GM23338 (cell line): ENCODE data around the gene RAB5B. TPM values are rescaled to one million over a fixed set of nuclear protein-coding genes. Genes with fewer than 3 reads are reported as not detected.

Experiments used
- ATAC-seq: fragments of 200-7000 bp; cut with Tn5 transposase; 3 replicates; pipeline ENCODE4 v1.9.1; 2020
- DNase-seq: peaks from one replicate; pipeline ENCODE4 v3.0.0-alpha.2; 2015; ENCODE audit warnings: low spot score
- H2AFZ ChIP-seq: fragments of 200-600 bp; sonication (generic); 2 replicates; pipeline ENCODE4 v1.8.0; 2016; ENCODE audit warnings: antibody characterized with exemption, mild to moderate bottlenecking, moderate library complexity
- H3F3A ChIP-seq: fragments of 200-600 bp; sonication (generic); replicated peaks from 2 replicates; pipeline ENCODE4 v1.8.0; 2017; ENCODE audit warnings: antibody characterized with exemption, mixed run types, low read depth
- H3K27ac ChIP-seq: fragments of 200-600 bp; sonication (generic); 2 replicates; pipeline ENCODE4 v1.6.1; 2016; ENCODE audit warnings: low read depth
- H3K27me3 ChIP-seq: fragments of 200-600 bp; sonication (generic); 2 replicates; pipeline ENCODE4 v1.8.0; 2016; ENCODE audit warnings: mild to moderate bottlenecking, mixed run types, moderate library complexity; ENCODE audit not compliant: insufficient read depth
- H3K36me3 ChIP-seq: fragments of 200-600 bp; sonication (generic); 2 replicates; pipeline ENCODE4 v1.8.0; 2016; ENCODE audit warnings: mild to moderate bottlenecking; ENCODE audit not compliant: insufficient read depth
- H3K4me1 ChIP-seq: fragments of 200-600 bp; sonication (generic); 2 replicates; pipeline ENCODE4 v1.8.0; 2016; ENCODE audit warnings: mild to moderate bottlenecking, moderate library complexity; ENCODE audit not compliant: insufficient read depth
- H3K4me2 ChIP-seq: fragments of 200-600 bp; sonication (generic); 2 replicates; pipeline ENCODE4 v1.7.1; 2017; ENCODE audit warnings: mixed run types
- H3K4me3 ChIP-seq: fragments of 200-600 bp; sonication (generic); 2 replicates; pipeline ENCODE4 v1.6.1; 2016; ENCODE audit warnings: mixed run types
- H3K79me2 ChIP-seq: fragments of 200-600 bp; sonication (generic); replicated peaks from 2 replicates; pipeline ENCODE4 v1.8.0; 2017; ENCODE audit warnings: mild to moderate bottlenecking; ENCODE audit not compliant: insufficient read depth
- H3K9me2 ChIP-seq: fragments of 200-600 bp; sonication (generic); 2 replicates; pipeline ENCODE4 v1.8.0; 2017; ENCODE audit not compliant: insufficient read depth
- H4K20me1 ChIP-seq: fragments of 200-600 bp; sonication (generic); replicated peaks from 2 replicates; pipeline ENCODE4 v1.8.0; 2017; ENCODE audit warnings: mild to moderate bottlenecking; ENCODE audit not compliant: insufficient read depth
- H3K27ac Mint-ChIP-seq: 2 replicates; pipeline ENCODE4 v1.8.0; 2020; ENCODE audit warnings: inconsistent platforms, mild to moderate bottlenecking, moderate library complexity, mixed read lengths
- H3K27me3 Mint-ChIP-seq: 3 replicates; pipeline ENCODE4 v1.8.0; 2022; ENCODE audit warnings: low read depth, mild to moderate bottlenecking, moderate library complexity, mixed read lengths, inconsistent platforms; ENCODE audit not compliant: insufficient read depth, poor library complexity
- H3K36me3 Mint-ChIP-seq: 3 replicates; pipeline ENCODE4 v1.8.0; 2021; ENCODE audit warnings: low read depth, mild to moderate bottlenecking, inconsistent platforms, moderate library complexity, mixed read lengths
- H3K4me1 Mint-ChIP-seq: 3 replicates; pipeline ENCODE4 v1.8.0; 2020; ENCODE audit warnings: mild to moderate bottlenecking, inconsistent platforms, mixed read lengths
- H3K4me3 Mint-ChIP-seq: 3 replicates; pipeline ENCODE4 v1.8.0; 2021; ENCODE audit warnings: moderate library complexity, mild to moderate bottlenecking, inconsistent platforms, mixed read lengths
- H3K9me3 Mint-ChIP-seq: 3 replicates; pipeline ENCODE4 v1.8.0; 2020; ENCODE audit warnings: moderate library complexity, mild to moderate bottlenecking, inconsistent platforms, mixed read lengths
- CREB1 ChIP-seq: fragments of 250-450 bp; sonication (Bioruptor Pico); IDR thresholded peaks from 2 replicates; pipeline ENCODE4 v1.5.0; 2020; ENCODE audit warnings: low read depth, mild to moderate bottlenecking, moderate library complexity
- EZH2phosphoT487 ChIP-seq: fragments of 200-600 bp; sonication (generic); IDR thresholded peaks from one replicate; pipeline ENCODE4 v1.8.1; 2018; ENCODE audit warnings: antibody characterized with exemption; ENCODE audit not compliant: unreplicated experiment
- JUNB ChIP-seq: IDR thresholded peaks from one replicate; pipeline ENCODE4 v1.6.1; 2016; ENCODE audit warnings: antibody characterized with exemption; ENCODE audit not compliant: unreplicated experiment
- POLR2AphosphoS5 ChIP-seq: IDR thresholded peaks from 2 replicates; pipeline ENCODE4 v1.6.1; 2016; ENCODE audit warnings: antibody characterized with exemption, low read depth
- STAT1 ChIP-seq: IDR thresholded peaks from one replicate; pipeline ENCODE4 v1.6.1; 2016; ENCODE audit warnings: antibody characterized with exemption; ENCODE audit not compliant: unreplicated experiment
- polyA plus RNA-seq: library from polyadenylated mRNA; unstranded; fragments of >200 nt; fragmentation: Nextera tagmentation; extraction: Ambion mirVana; gene quantifications from 2 replicates; pipeline ENCODE4 v1.2.1, GENCODE V29; 2016
- total RNA-seq: library from RNA; depleted of rRNA; stranded (reverse); fragments of >200 nt; shearing (Covaris generic); gene quantifications from 2 replicates; pipeline ENCODE4 v1.2.3, GENCODE V29; 2014
- TF ChIP-seq, protein P1 (sequence below), 2 experiments: fragments of 200-600 bp in 1 of 2; sonication (generic) in 1 of 2; conservative IDR thresholded peaks; 2 replicates each; pipeline versions ENCODE4 v1.5.1 to v1.6.1; 2016 to 2017; ENCODE audit warnings: antibody characterized with exemption in 2 of 2, low read depth in 2 of 2, mild to moderate bottlenecking in 2 of 2, moderate library complexity in 1 of 2
- TF ChIP-seq, protein P2 (sequence below): IDR thresholded peaks from 2 replicates; pipeline ENCODE4 v1.6.1; 2016; ENCODE audit warnings: antibody characterized with exemption

Gene RAB5B
- total and polyA plus RNA-seq, 2 experiments from 2014 or later, result 19.7 to 46.5 TPM

DNA sequence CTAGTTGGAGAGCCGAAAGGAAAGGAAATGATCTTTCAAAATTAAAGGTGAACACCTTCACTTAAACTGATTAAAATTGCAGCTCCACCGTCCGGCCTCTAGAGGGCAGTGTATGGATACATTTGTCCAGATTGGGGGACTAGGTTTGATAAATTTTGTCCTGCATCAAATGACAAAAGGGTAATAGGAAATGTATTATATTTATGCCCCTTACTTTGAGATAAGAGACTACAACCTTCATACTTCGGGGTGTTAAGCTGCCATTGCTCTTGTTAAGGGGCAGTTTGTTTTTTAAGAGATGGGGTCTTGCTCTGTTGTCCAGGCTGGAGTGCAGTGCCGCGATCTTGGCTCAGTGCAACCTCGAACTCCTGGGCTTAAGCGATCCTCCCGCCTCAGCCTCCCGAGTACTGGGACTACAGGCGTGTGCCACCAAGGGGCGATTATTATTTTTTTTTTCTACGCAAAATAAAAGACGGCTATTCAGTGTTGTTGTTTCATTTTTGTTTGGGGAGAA, 22.4 kb downstream of the RAB5B start:
- Mint-ChIP-seq H3K4me3 (peak overlapping the region; percentile 98), H3K27ac (no peak overlapping the region; the same call in 1 of the 2 replicates), H3K27me3 (peaks cover 8% of the 10 kb centered on the region), H3K9me3 (no peaks in the 10 kb centered on the region), H3K4me1 (no peaks in the 10 kb centered on the region; the same call in 2 of the 3 replicates), H3K36me3 (peaks cover 42% of the 10 kb centered on the region)
- DNase-seq (peak; percentile 77), ATAC-seq (peak; percentile 12)
- Histone ChIP-seq H3K9me2 (no peaks in the 10 kb centered on the region), H3F3A (peaks cover 7% of the 10 kb centered on the region; the same call in 1 of the 2 replicates), H3K4me2 (peak overlapping the region; percentile 70; the same call in 1 of the 2 replicates), H2AFZ (no peak overlapping the region), H3K79me2 (peaks cover 8% of the 10 kb centered on the region; the same call in 1 of the 2 replicates), H3K4me1 (0 out of 2 replicates have a peak, but pooled peaks cover 4% of the 10 kb centered on the region), H3K27ac (no peak overlapping the region), H3K27me3 (no peaks in the 10 kb centered on the region), H3K4me3 (peak overlapping the region; percentile 72), H3K36me3 (peaks cover 19% of the 10 kb centered on the region), H4K20me1 (no peaks in the 10 kb centered on the region)
- TF ChIP-seq, protein P1, sequence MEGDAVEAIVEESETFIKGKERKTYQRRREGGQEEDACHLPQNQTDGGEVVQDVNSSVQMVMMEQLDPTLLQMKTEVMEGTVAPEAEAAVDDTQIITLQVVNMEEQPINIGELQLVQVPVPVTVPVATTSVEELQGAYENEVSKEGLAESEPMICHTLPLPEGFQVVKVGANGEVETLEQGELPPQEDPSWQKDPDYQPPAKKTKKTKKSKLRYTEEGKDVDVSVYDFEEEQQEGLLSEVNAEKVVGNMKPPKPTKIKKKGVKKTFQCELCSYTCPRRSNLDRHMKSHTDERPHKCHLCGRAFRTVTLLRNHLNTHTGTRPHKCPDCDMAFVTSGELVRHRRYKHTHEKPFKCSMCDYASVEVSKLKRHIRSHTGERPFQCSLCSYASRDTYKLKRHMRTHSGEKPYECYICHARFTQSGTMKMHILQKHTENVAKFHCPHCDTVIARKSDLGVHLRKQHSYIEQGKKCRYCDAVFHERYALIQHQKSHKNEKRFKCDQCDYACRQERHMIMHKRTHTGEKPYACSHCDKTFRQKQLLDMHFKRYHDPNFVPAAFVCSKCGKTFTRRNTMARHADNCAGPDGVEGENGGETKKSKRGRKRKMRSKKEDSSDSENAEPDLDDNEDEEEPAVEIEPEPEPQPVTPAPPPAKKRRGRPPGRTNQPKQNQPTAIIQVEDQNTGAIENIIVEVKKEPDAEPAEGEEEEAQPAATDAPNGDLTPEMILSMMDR (conservative IDR thresholded peaks at IDR 0.05; ENCODE audit: low read depth in 2 of 2), result peak; percentile 80 to 100
- TF ChIP-seq STAT1, result no peak

DNA sequence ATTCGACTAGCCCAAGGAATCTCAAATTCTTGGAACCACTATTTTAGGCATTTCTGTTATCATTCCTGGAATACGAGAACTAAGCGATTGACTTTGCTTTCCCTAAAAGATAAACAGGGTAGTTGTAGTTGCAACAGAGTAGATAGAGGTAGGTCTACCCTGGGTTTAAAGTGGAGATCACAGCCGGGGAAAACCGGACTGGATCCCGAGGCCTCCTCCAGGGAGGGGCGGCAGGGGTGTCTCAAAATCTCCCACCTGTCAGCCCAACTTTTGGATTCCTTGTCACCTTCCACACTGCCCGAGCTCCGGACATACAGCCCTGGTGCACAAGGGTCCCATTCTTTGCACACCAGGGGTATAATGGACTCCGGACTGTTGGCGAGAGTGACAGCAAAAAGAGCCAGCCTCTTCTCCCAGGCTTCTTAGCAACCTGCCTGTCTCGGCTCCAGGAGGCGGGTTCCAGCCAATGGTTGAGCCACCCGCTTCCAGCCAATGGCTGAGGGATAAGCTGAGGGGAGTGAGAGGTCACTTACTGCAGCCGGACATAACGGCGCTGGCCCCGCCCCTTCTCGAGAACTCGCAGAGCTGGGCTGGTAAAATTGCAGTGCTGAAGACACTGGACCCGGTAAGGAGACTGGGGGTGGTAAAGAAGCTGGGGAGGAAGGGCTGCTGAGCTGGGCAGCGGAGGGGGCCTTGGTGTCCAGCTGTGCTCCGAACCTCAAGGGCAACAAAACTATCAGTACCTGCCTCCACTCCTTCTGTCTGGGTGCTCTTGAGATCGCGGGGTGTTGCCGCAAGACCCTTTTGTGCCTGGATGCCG, 23.0 kb downstream of the RAB5B start, which contains the start of gene SUOX:
SUOX (plus strand) TSS at position 562 of the 820 bp plus-strand sequence. CDS start 4,946 bp downstream, outside the sequence.
- no peaks in the 10 kb centered on the region; the same call in 2 of the 3 replicates for H3K4me1 Mint-ChIP-seq
- H3K4me3 ChIP-seq, result peak within 1 kb of the TSS; percentile 72
- peaks cover 7% of the 10 kb centered on the region; the same call in 1 of the 2 replicates for H3F3A ChIP-seq
- H3K9me3 Mint-ChIP-seq, result no peaks in the 10 kb centered on the region
- H3K4me2 ChIP-seq, result peak within 1 kb of the TSS; percentile 81
- TF ChIP-seq, protein P1 (conservative IDR thresholded peaks at IDR 0.05; ENCODE audit: low read depth in 2 of 2), result no peak
- TF ChIP-seq CREB1 (CRISPR knock-in tag) (no peak), JUNB (no peak), POLR2AphosphoS5 (peak; percentile 92), EZH2phosphoT487 (no peak)
- TF ChIP-seq, protein P2, sequence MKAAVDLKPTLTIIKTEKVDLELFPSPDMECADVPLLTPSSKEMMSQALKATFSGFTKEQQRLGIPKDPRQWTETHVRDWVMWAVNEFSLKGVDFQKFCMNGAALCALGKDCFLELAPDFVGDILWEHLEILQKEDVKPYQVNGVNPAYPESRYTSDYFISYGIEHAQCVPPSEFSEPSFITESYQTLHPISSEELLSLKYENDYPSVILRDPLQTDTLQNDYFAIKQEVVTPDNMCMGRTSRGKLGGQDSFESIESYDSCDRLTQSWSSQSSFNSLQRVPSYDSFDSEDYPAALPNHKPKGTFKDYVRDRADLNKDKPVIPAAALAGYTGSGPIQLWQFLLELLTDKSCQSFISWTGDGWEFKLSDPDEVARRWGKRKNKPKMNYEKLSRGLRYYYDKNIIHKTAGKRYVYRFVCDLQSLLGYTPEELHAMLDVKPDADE, result no peak
- no peaks in the 10 kb centered on the region for H3K27me3 ChIP-seq
- peak within 1 kb of the TSS; percentile 64 for H2AFZ ChIP-seq
- 0 out of 2 replicates have a peak, but pooled peaks cover 4% of the 10 kb centered on the region for H3K4me1 ChIP-seq
- peak within 1 kb of the TSS; percentile 93 for H3K27ac Mint-ChIP-seq
- DNase-seq, result peak; percentile 99
- H3K36me3 ChIP-seq, result peaks cover 13% of the 10 kb centered on the region; the same call in 1 of the 2 replicates
- peaks cover 8% of the 10 kb centered on the region; the same call in 1 of the 2 replicates for H3K79me2 ChIP-seq
- H3K9me2 ChIP-seq, result no peaks in the 10 kb centered on the region
- H3K36me3 Mint-ChIP-seq, result peaks cover 42% of the 10 kb centered on the region
- H3K27ac ChIP-seq, result no peak within 1 kb of the TSS
- H3K27me3 Mint-ChIP-seq, result peaks cover 8% of the 10 kb centered on the region
- peak within 1 kb of the TSS; percentile 98 for H3K4me3 Mint-ChIP-seq
- no peaks in the 10 kb centered on the region for H4K20me1 ChIP-seq
- ATAC-seq, result peak; percentile 100
